Activated naive CD4-positive, alpha-beta T cell treated with anti-CD3 and anti-CD28 coated beads, Interleukin-2, amount 50 U/mL, for 72 hours (primary cell): ENCODE data around the gene FOXC2. TPM values are rescaled to one million over a fixed set of nuclear protein-coding genes. Genes with fewer than 3 reads are reported as not detected.
A peak's percentile ranks its signal among the peaks of the same experiment; 100 is the strongest.

Source experiments
- ATAC-seq, 2 donors: fragments of 150-1000 bp; cut with Tn5 transposase; 2 replicates each; pipeline ENCODE4 v1.10.0; 2021; ENCODE audit warnings: mild to moderate bottlenecking in 2 of 2, moderate library complexity in 2 of 2
- DNase-seq, 2 donors: peaks; one replicate each; pipeline ENCODE4 v3.0.0; 2021 to 2022; ENCODE audit warnings: low spot score in 2 of 2
- H3K27ac Mint-ChIP-seq, 2 donors: one replicate each; pipeline ENCODE4 v1.8.0; 2022; ENCODE audit warnings: mild to moderate bottlenecking in 2 of 2, mixed read lengths in 2 of 2
- H3K36me3 Mint-ChIP-seq, 2 donors: one replicate each; pipeline ENCODE4 v1.8.0; 2022; ENCODE audit warnings: mixed read lengths in 2 of 2
- H3K9me3 Mint-ChIP-seq, 2 donors: one replicate each; pipeline ENCODE4 v1.8.0; 2022; ENCODE audit warnings: mixed read lengths in 2 of 2
- total RNA-seq, 2 donors: library from RNA; stranded (reverse); gene quantifications; one replicate each; pipeline ENCODE4 v1.2.3, GENCODE V29; 2022

The FOXC2 gene
- total RNA-seq: not detected

DNA sequence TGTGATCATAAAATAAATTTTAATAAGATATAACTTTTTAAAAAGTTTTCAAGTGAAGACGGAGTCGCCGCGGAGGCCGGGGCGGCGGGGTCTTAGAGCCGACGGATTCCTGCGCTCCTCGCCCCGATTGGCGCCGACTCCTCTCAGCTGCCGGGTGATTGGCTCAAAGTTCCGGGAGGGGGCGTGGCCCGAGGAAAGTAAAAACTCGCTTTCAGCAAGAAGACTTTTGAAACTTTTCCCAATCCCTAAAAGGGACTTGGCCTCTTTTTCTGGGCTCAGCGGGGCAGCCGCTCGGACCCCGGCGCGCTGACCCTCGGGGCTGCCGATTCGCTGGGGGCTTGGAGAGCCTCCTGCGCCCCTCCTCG is at the start of gene FOXC2:
FOXC2 (plus strand) TSS at position 229 of the 365 bp plus-strand sequence. CDS start 507 bp downstream, outside the sequence.
- H3K9me3 Mint-ChIP-seq: no peaks in the 10 kb centered on the region
- peak in 1 of 2 donors; percentile 61 for ATAC-seq
- no peaks in the 10 kb centered on the region for H3K36me3 Mint-ChIP-seq
- no peak within 1 kb of the TSS for H3K27ac Mint-ChIP-seq
- DNase-seq: peak in 1 of 2 donors; percentile 62

GRCh38 chr16:86517033-86517432 is 49.6 kb upstream of the FOXC2 start:
- Mint-ChIP-seq H3K27ac (peak overlapping the region in 1 of 2 donors; percentile 82), H3K9me3 (no peaks in the 10 kb centered on the region), H3K36me3 (peaks cover 0 to 4% of the 10 kb centered on the region in 2 donors)
- DNase-seq: no peak
- ATAC-seq: no peak

- DNase-seq: peak in 1 of 2 donors; percentile 46
- no peaks in the 10 kb centered on the region for H3K9me3 Mint-ChIP-seq
- ATAC-seq: peak; percentile 41 to 74
- H3K36me3 Mint-ChIP-seq: peaks cover 0 to 4% of the 10 kb centered on the region in 2 donors
- no peak overlapping the region for H3K27ac Mint-ChIP-seq
Observed at GRCh38 chr16:86517652-86518258, 48.9 kb upstream of the FOXC2 start.

- no peaks in the 10 kb centered on the region for H3K9me3 Mint-ChIP-seq
Observed at GRCh38 chr16:86519007-86519648, 47.5 kb upstream of the FOXC2 start.

DNA sequence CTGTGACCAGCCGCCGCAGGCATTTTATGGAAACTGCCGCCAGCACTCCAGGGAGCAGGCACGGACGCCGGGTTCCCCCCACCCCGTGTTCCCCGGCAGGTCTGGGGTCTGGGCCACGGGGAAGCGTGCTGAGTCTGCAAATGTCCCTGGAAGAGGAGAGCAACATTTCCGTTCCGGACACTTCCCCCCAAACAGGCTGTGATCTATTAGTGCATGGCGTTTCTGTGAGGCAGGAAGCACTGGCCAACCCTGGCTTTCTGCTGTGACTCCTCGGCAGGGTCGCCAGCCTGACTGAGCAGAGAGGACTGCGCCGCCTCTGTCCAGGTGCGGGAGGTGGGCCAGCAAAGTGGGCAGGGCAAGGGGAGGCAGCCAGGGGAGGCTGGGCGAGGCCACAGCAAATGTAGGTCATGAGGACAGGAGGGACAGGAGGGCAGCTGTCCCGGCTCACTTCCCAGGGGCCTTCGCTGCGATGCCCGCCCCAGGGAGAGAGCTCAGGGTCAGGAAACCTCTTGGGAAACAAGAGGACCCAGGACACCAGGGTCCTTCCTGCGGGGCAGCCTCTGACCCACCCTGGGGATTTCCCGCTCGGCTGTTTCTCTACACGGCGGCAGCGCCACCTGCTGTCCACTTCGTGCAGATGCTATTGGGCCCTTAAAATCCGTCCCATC is 46.8 kb upstream of the FOXC2 start:
- Mint-ChIP-seq H3K27ac (no peak overlapping the region), H3K36me3 (no peaks in the 10 kb centered on the region), H3K9me3 (no peaks in the 10 kb centered on the region)
- DNase-seq: peak in 1 of 2 donors; percentile 60
- ATAC-seq: peak; percentile 57 to 58

More at GRCh38 chr16:86519007-86519648, 47.5 kb upstream of the FOXC2 start:
- DNase-seq: no peak
- Mint-ChIP-seq H3K36me3 (no peaks in the 10 kb centered on the region), H3K27ac (no peak overlapping the region)
- no peak for ATAC-seq

DNA sequence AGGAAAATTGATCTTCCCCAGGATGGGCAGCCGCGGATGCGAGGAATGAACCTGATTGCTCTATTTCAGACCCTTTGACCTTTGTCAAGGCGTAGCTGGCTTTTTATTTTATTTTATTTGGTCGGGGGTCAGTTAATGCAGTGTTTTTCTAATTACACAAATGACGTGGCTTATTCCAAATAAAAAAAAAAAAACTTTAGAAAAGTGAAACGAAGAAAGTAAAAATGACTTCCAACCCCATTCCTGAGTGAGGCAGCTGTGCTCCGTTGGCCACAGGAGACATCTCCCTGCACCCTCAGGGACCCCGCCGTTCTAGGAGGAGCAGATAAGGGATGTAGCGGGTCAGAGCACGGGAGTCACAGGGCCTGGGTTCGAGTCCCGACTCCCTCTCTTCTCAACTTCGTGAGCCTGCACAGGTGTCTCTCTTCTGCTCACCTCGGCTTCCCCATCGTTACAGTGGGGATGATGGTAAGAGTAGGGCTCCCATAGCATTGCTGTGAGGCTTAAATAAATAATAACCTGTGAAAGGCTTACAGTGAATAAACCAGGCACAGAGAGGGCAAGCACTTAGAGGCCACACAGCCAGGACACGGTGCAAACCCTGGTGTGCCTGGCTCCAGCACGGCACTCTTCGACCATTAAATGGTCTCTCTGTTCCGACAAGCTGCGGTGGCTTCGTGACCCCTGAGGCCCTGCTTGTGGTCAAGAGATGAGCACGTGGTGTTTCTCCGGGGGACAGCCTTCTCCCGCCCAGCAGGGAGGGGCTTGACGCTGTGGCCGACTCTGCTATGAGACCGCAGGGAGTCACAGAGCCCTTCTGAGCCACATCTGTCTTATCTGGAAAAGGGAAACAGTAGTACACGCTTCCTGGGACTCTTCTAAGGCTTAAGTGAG is 46.1 kb upstream of the FOXC2 start:
- H3K36me3 Mint-ChIP-seq: no peaks in the 10 kb centered on the region
- no peak for ATAC-seq
- H3K27ac Mint-ChIP-seq: no peak overlapping the region
- no peak for DNase-seq
- no peaks in the 10 kb centered on the region for H3K9me3 Mint-ChIP-seq

DNA sequence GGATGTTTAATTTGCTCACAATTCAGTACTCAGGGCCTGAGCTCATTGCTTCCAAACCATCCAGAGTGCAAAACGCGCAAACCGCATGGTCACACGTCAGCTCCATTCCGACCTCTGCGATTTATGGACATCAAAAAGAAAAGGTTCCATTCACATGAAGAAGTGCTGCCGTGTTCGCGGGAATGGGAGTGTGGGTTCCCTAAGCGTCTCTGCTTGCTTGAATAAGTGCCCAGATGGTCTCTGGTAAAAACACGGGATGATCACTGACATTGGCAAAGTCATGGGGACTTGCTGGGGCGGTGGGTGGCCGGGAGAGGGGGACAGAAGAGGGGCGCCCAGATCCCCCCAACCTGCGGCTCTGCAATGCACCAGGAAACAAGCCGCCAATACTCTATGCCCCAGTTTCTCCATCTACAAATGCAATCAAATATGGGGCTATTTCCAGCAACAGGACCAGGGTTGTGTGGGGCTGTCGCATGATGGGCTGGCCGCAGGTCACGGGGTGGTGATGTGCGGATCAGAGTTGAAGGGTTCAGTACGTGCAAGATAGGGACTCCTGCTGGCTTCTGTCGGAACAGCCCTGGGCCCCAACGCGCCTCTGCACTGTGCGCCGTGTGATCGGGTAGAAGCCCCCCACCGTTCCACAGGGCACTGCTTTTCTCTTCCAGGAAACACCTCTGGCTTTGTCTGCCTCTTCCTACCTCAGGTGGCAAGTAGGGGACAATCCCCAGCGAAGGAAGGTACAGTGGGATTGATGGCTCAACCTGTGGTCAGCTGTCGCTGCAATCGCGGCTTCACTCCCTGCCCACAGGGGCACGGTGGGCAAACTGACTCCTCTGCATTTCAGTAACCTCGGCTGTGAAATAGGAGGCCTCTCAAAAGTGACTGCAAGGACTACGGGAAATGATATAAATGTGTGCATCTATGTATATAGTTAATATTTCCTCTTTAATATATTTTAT is 45.1 kb upstream of the FOXC2 start:
- ATAC-seq (no peak), DNase-seq (no peak)
- Mint-ChIP-seq H3K9me3 (no peaks in the 10 kb centered on the region), H3K27ac (no peak overlapping the region), H3K36me3 (no peaks in the 10 kb centered on the region)

GRCh38 chr16:86522634-86523033 is 44.0 kb upstream of the FOXC2 start:
- no peak for DNase-seq
- ATAC-seq: no peak
- Mint-ChIP-seq H3K36me3 (peaks cover 0 to 4% of the 10 kb centered on the region in 2 donors), H3K9me3 (no peaks in the 10 kb centered on the region), H3K27ac (no peak overlapping the region)

DNA sequence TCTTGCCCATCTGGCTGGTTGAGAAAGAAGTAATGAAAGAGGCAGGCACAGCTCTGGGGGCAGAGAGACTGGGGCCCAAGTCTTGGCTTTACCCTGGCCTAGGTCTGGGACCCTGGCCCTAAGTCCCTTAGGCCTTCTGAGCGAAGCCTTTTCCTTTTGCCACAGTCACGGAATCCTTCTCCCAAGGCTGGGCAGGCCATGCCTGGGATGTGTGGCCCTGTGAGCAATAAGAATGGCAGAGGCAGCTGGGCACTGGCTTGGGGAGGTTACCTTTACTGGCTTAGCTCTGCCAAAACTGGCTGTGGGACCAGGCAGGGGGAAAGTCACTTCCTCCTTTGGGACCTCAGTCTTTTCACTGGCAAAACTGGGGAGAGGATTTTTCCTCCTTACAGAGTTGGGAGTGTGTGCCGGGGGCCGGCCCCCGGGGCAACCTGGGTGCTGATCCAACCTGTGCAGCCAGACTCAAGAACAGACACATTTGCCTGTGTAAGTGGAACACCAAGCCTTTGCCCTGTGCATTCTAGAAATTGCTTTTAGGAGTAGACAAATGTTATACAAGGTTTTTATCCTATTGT is 43.4 kb upstream of the FOXC2 start:
- Mint-ChIP-seq H3K9me3 (no peaks in the 10 kb centered on the region), H3K36me3 (peaks cover 0 to 6% of the 10 kb centered on the region in 2 donors), H3K27ac (no peak overlapping the region)
- no peak for ATAC-seq
- no peak for DNase-seq

GRCh38 chr16:86524029-86524428 is 42.6 kb upstream of the FOXC2 start:
- Mint-ChIP-seq H3K9me3 (no peaks in the 10 kb centered on the region), H3K27ac (no peak overlapping the region), H3K36me3 (peaks cover 0 to 6% of the 10 kb centered on the region in 2 donors)
- no peak for DNase-seq
- ATAC-seq: no peak

DNA sequence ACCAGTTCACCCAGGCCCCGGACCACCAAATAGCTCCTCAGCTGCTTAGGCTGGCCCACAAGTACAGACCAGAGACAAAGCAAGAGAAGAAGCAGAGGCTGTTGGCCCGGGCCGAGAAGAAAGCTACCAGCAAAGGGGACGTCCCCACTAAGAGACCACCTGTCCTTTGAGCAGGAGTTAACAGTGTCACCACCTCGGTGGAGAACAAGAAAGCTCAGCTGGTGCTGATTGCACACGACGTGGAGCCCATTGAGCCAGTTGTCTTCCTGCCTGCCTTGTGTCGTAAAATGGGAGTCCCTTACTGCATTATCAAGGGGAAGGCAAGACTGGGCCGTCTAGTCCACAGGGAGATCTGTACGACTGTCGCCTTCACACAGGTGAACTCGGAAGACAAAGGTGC is 40.9 kb upstream of the FOXC2 start:
- Mint-ChIP-seq H3K27ac (no peak overlapping the region), H3K9me3 (no peaks in the 10 kb centered on the region), H3K36me3 (peaks cover 4 to 10% of the 10 kb centered on the region in 2 donors)
- DNase-seq: no peak
- no peak for ATAC-seq

- Mint-ChIP-seq H3K36me3 (peaks cover 4 to 10% of the 10 kb centered on the region in 2 donors), H3K27ac (no peak overlapping the region), H3K9me3 (no peaks in the 10 kb centered on the region)
- ATAC-seq: no peak
- DNase-seq: no peak
Observed at GRCh38 chr16:86527366-86527765, 39.3 kb upstream of the FOXC2 start.

GRCh38 chr16:86528061-86528929 is 38.3 kb upstream of the FOXC2 start:
- Mint-ChIP-seq H3K36me3 (peaks cover 4 to 10% of the 10 kb centered on the region in 2 donors), H3K9me3 (no peaks in the 10 kb centered on the region), H3K27ac (no peak overlapping the region)
- no peak for DNase-seq
- no peak for ATAC-seq

DNA sequence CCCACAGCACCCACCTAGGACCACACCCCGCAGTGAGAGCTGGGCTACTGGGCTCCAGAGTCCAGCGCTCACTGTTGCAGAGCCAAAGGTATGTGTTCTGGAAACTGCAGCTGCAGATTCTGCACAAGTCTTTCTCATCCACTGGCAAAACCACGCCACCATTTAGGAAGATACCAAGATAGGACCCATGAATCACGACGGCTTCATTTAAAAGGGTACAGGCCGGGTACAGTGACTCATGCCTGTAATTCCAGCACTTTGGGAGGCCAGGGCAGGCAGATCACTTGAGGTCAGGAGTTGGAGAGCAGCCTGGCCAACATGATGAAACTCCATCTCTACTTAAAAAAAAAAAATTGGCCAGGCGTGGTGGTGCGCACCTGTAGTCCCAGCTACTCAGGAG is 37.5 kb upstream of the FOXC2 start:
- Mint-ChIP-seq H3K36me3 (peaks cover 4 to 10% of the 10 kb centered on the region in 2 donors), H3K27ac (no peak overlapping the region), H3K9me3 (no peaks in the 10 kb centered on the region)
- ATAC-seq (no peak), DNase-seq (no peak)
